GM23338 (cell line): ENCODE results near the gene ACTR5. TPM values are rescaled to one million over a fixed set of nuclear protein-coding genes. Genes with fewer than 3 reads are reported as not detected.

ENCODE experiments used
- ATAC-seq: fragments of 200-7000 bp; cut with Tn5 transposase; 3 replicates; pipeline ENCODE4 v1.9.1; 2020
- DNase-seq: peaks from one replicate; pipeline ENCODE4 v3.0.0-alpha.2; 2015; ENCODE audit warnings: low spot score
- H2AFZ ChIP-seq: fragments of 200-600 bp; sonication (generic); 2 replicates; pipeline ENCODE4 v1.8.0; 2016; ENCODE audit warnings: antibody characterized with exemption, mild to moderate bottlenecking, moderate library complexity
- H3F3A ChIP-seq: fragments of 200-600 bp; sonication (generic); replicated peaks from 2 replicates; pipeline ENCODE4 v1.8.0; 2017; ENCODE audit warnings: antibody characterized with exemption, mixed run types, low read depth
- H3K27ac ChIP-seq: fragments of 200-600 bp; sonication (generic); 2 replicates; pipeline ENCODE4 v1.6.1; 2016; ENCODE audit warnings: low read depth
- H3K27me3 ChIP-seq: fragments of 200-600 bp; sonication (generic); 2 replicates; pipeline ENCODE4 v1.8.0; 2016; ENCODE audit warnings: mild to moderate bottlenecking, mixed run types, moderate library complexity; ENCODE audit not compliant: insufficient read depth
- H3K36me3 ChIP-seq: fragments of 200-600 bp; sonication (generic); 2 replicates; pipeline ENCODE4 v1.8.0; 2016; ENCODE audit warnings: mild to moderate bottlenecking; ENCODE audit not compliant: insufficient read depth
- H3K4me1 ChIP-seq: fragments of 200-600 bp; sonication (generic); 2 replicates; pipeline ENCODE4 v1.8.0; 2016; ENCODE audit warnings: mild to moderate bottlenecking, moderate library complexity; ENCODE audit not compliant: insufficient read depth
- H3K4me2 ChIP-seq: fragments of 200-600 bp; sonication (generic); 2 replicates; pipeline ENCODE4 v1.7.1; 2017; ENCODE audit warnings: mixed run types
- H3K4me3 ChIP-seq: fragments of 200-600 bp; sonication (generic); 2 replicates; pipeline ENCODE4 v1.6.1; 2016; ENCODE audit warnings: mixed run types
- H3K79me2 ChIP-seq: fragments of 200-600 bp; sonication (generic); replicated peaks from 2 replicates; pipeline ENCODE4 v1.8.0; 2017; ENCODE audit warnings: mild to moderate bottlenecking; ENCODE audit not compliant: insufficient read depth
- H3K9me2 ChIP-seq: fragments of 200-600 bp; sonication (generic); 2 replicates; pipeline ENCODE4 v1.8.0; 2017; ENCODE audit not compliant: insufficient read depth
- H4K20me1 ChIP-seq: fragments of 200-600 bp; sonication (generic); replicated peaks from 2 replicates; pipeline ENCODE4 v1.8.0; 2017; ENCODE audit warnings: mild to moderate bottlenecking; ENCODE audit not compliant: insufficient read depth
- H3K27ac Mint-ChIP-seq: 2 replicates; pipeline ENCODE4 v1.8.0; 2020; ENCODE audit warnings: inconsistent platforms, mild to moderate bottlenecking, moderate library complexity, mixed read lengths
- H3K27me3 Mint-ChIP-seq: 3 replicates; pipeline ENCODE4 v1.8.0; 2022; ENCODE audit warnings: low read depth, mild to moderate bottlenecking, moderate library complexity, mixed read lengths, inconsistent platforms; ENCODE audit not compliant: insufficient read depth, poor library complexity
- H3K36me3 Mint-ChIP-seq: 3 replicates; pipeline ENCODE4 v1.8.0; 2021; ENCODE audit warnings: low read depth, mild to moderate bottlenecking, inconsistent platforms, moderate library complexity, mixed read lengths
- H3K4me1 Mint-ChIP-seq: 3 replicates; pipeline ENCODE4 v1.8.0; 2020; ENCODE audit warnings: mild to moderate bottlenecking, inconsistent platforms, mixed read lengths
- H3K4me3 Mint-ChIP-seq: 3 replicates; pipeline ENCODE4 v1.8.0; 2021; ENCODE audit warnings: moderate library complexity, mild to moderate bottlenecking, inconsistent platforms, mixed read lengths
- H3K9me3 Mint-ChIP-seq: 3 replicates; pipeline ENCODE4 v1.8.0; 2020; ENCODE audit warnings: moderate library complexity, mild to moderate bottlenecking, inconsistent platforms, mixed read lengths
- CREB1 ChIP-seq: fragments of 250-450 bp; sonication (Bioruptor Pico); IDR thresholded peaks from 2 replicates; pipeline ENCODE4 v1.5.0; 2020; ENCODE audit warnings: low read depth, mild to moderate bottlenecking, moderate library complexity
- JUNB ChIP-seq: IDR thresholded peaks from one replicate; pipeline ENCODE4 v1.6.1; 2016; ENCODE audit warnings: antibody characterized with exemption; ENCODE audit not compliant: unreplicated experiment
- NANOG ChIP-seq: IDR thresholded peaks from 2 replicates; pipeline ENCODE4 v1.6.1; 2016; ENCODE audit warnings: antibody characterized with exemption, borderline replicate concordance
- STAT1 ChIP-seq: IDR thresholded peaks from one replicate; pipeline ENCODE4 v1.6.1; 2016; ENCODE audit warnings: antibody characterized with exemption; ENCODE audit not compliant: unreplicated experiment
- ZNF114 ChIP-seq: fragments of 250-450 bp; sonication (Bioruptor Pico); IDR thresholded peaks from 2 replicates; pipeline ENCODE4 v1.5.0; 2020; ENCODE audit warnings: mild to moderate bottlenecking, moderate library complexity
- ZNF331 ChIP-seq: fragments of 250-450 bp; sonication (Bioruptor Pico); IDR thresholded peaks from 2 replicates; pipeline ENCODE4 v1.5.0; 2020; ENCODE audit warnings: low read depth, mild to moderate bottlenecking, moderate library complexity
- ZNF462 ChIP-seq: fragments of 250-450 bp; sonication (Bioruptor Pico); IDR thresholded peaks from 2 replicates; pipeline ENCODE4 v1.5.0; 2020; ENCODE audit warnings: mild to moderate bottlenecking, moderate library complexity
- polyA plus RNA-seq: library from polyadenylated mRNA; unstranded; fragments of >200 nt; fragmentation: Nextera tagmentation; extraction: Ambion mirVana; gene quantifications from 2 replicates; pipeline ENCODE4 v1.2.1, GENCODE V29; 2016
- total RNA-seq: library from RNA; depleted of rRNA; stranded (reverse); fragments of >200 nt; shearing (Covaris generic); gene quantifications from 2 replicates; pipeline ENCODE4 v1.2.3, GENCODE V29; 2014

The ACTR5 gene
- total and polyA plus RNA-seq, 2 experiments from 2014 or later, result 8.4 to 21.8 TPM

- TF ChIP-seq ZNF462 (no peak), CREB1 (no peak), NANOG (no peak), STAT1 (no peak), JUNB (no peak), ZNF114 (CRISPR knock-in tag) (no peak), ZNF331 (CRISPR knock-in tag) (no peak)
These were observed 22.7 kb downstream of the ACTR5 start (continued) for GRCh38 chr20:38770970-38771369.

DNA sequence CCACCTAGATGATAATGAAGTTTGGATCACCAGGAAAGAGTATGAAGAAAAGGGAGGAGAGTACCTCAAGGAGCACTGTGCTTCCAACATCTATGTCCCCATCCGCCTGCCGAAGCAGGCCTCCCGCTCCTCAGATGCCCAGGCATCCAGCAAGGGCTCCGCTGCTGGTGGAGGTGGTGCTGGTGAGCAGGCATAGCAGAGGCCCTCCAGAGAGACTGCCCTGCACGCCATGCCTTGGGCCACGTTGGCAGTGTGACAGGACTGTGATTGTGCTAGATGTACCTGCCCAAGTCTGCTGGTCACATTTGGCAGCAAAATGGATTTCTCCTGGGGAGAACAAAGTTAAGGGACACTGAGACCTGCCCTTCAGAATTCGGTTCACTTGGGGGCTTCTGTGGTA, 23.4 kb downstream of the ACTR5 start:
- H3F3A ChIP-seq, result no peaks in the 10 kb centered on the region
- peaks cover 32% of the 10 kb centered on the region; the same call in 1 of the 2 replicates for H3K36me3 ChIP-seq
- H3K4me1 ChIP-seq, result peaks cover 3% of the 10 kb centered on the region; the same call in 1 of the 2 replicates
- no peaks in the 10 kb centered on the region for H3K79me2 ChIP-seq
- H4K20me1 ChIP-seq, result no peaks in the 10 kb centered on the region
- TF ChIP-seq STAT1, result no peak
- no peaks in the 10 kb centered on the region for H3K27me3 ChIP-seq
- Mint-ChIP-seq H3K36me3 (peaks cover 71% of the 10 kb centered on the region), H3K27me3 (peaks cover 7% of the 10 kb centered on the region), H3K27ac (peak overlapping the region; percentile 46; the same call in 1 of the 2 replicates), H3K4me3 (no peak overlapping the region), H3K4me1 (peaks cover 2% of the 10 kb centered on the region), H3K9me3 (peaks cover 14% of the 10 kb centered on the region)
- no peaks in the 10 kb centered on the region for H3K9me2 ChIP-seq
- no peak overlapping the region for H3K27ac ChIP-seq
- no peak overlapping the region for H3K4me3 ChIP-seq
- no peak overlapping the region for H3K4me2 ChIP-seq
- ATAC-seq (no peak), DNase-seq (no peak)
- H2AFZ ChIP-seq, result no peak overlapping the region
